H1 (cell line): ENCODE data around the gene COL5A1. TPM values are rescaled to one million over a fixed set of nuclear protein-coding genes. Genes with fewer than 3 reads are reported as not detected.

Experiments
- CTCF ChIA-PET: fragments of 300-600 bp; sonication (Branson Sonifier 250); formaldehyde crosslinking; loops from one replicate; lab custom pipeline; 2021; ENCODE audit not compliant: partially characterized antibody; lab: Charles Lee
- POLR2A ChIA-PET: fragments of 300-600 bp; sonication (Branson Sonifier 250); formaldehyde crosslinking; loops from one replicate; lab custom pipeline; 2021; ENCODE audit warnings: inconsistent platforms; ENCODE audit not compliant: partially characterized antibody; lab: Charles Lee
- DNase-seq, 2 experiments: peaks; one replicate each; pipeline versions ENCODE4 v3.0.0 to v3.0.0-alpha.2; 2010 to 2022; ENCODE audit warnings: low spot score in 2 of 2, low read depth in 1 of 2, mixed read lengths in 1 of 2
- FAIRE-seq: peaks from 2 replicates; lab custom pipeline; 2011; peaks lifted over from hg19 to GRCh38; lab: Jason Lieb, UNC
- H2AFZ ChIP-seq: 2 replicates; pipeline ENCODE4 v1.8.1; 2012; ENCODE audit warnings: low read length, inconsistent platforms
- H2AK5ac ChIP-seq: 2 replicates; pipeline ENCODE4 v1.6.1; 2013; ENCODE audit warnings: low read depth, low read length
- H2BK120ac ChIP-seq: replicated peaks from 2 replicates; pipeline ENCODE3; 2013; ENCODE audit warnings: low read depth, low read length, inconsistent platforms
- H2BK12ac ChIP-seq: 2 replicates; pipeline ENCODE4 v1.6.1; 2013; ENCODE audit warnings: low read depth, low read length
- H2BK15ac ChIP-seq: 2 replicates; pipeline ENCODE4 v1.6.1; 2013; ENCODE audit warnings: low read length
- H2BK20ac ChIP-seq: 2 replicates; pipeline ENCODE4 v1.6.1; 2013; ENCODE audit warnings: low read length
- H2BK5ac ChIP-seq: 2 replicates; pipeline ENCODE4 v1.6.1; 2013; ENCODE audit warnings: low read depth, low read length
- H3K14ac ChIP-seq: 2 replicates; pipeline ENCODE4 v1.6.1; 2013; ENCODE audit warnings: inconsistent platforms; ENCODE audit not compliant: insufficient read length
- H3K18ac ChIP-seq: 2 replicates; pipeline ENCODE4 v1.6.1; 2013; ENCODE audit warnings: low read length; ENCODE audit errors: extremely low read depth
- H3K23ac ChIP-seq: 2 replicates; pipeline ENCODE4 v1.6.1; 2013; ENCODE audit warnings: inconsistent platforms; ENCODE audit not compliant: insufficient read length
- H3K23me2 ChIP-seq: 2 replicates; pipeline ENCODE4 v1.6.1; 2013; ENCODE audit warnings: low read depth, low read length
- H3K27ac ChIP-seq: 2 replicates; pipeline ENCODE4 v1.6.1; 2011; ENCODE audit warnings: low read depth, low read length, inconsistent platforms
- H3K27me3 ChIP-seq, 4 experiments: replicated peaks in 1 of 4; 1 replicate in 1 of 4; 2 replicates in 3 of 4; pipeline versions ENCODE4 v1.6.1 to v1.8.1; 2011 to 2013; ENCODE audit warnings: low read length in 3 of 4, mild to moderate bottlenecking in 3 of 4, inconsistent platforms in 2 of 4, mixed read lengths in 2 of 4, moderate library complexity in 1 of 4; ENCODE audit not compliant: control insufficient read depth in 3 of 4, insufficient read depth in 3 of 4; ENCODE audit errors: extremely low read depth in 1 of 4
- H3K36me3 ChIP-seq, 4 experiments: 2 replicates each; pipeline versions ENCODE4 v1.6.1 to v1.8.1; 2011 to 2013; ENCODE audit warnings: mild to moderate bottlenecking in 4 of 4, low read length in 3 of 4, moderate library complexity in 2 of 4, control low read depth in 1 of 4, inconsistent platforms in 1 of 4; ENCODE audit not compliant: insufficient read depth in 4 of 4, control insufficient read depth in 2 of 4
- H3K4ac ChIP-seq: replicated peaks from 2 replicates; pipeline ENCODE3; 2013; ENCODE audit warnings: low read length, low read depth, mixed read lengths, inconsistent platforms; ENCODE audit not compliant: insufficient read length
- H3K4me1 ChIP-seq, 4 experiments: replicated peaks in 1 of 4; 1 replicate in 1 of 4; 2 replicates in 3 of 4; pipeline versions ENCODE4 v1.6.1 to v1.8.1; 2011 to 2013; ENCODE audit warnings: low read length in 3 of 4, inconsistent platforms in 2 of 4, mixed read lengths in 1 of 4; ENCODE audit not compliant: insufficient read depth in 4 of 4, control insufficient read depth in 3 of 4
- H3K4me2 ChIP-seq, 2 experiments: 2 replicates each; pipeline versions ENCODE4 v1.6.1 to v1.8.1; 2011 to 2013; ENCODE audit warnings: low read depth in 2 of 2, low read length in 2 of 2, control low read depth in 1 of 2, inconsistent platforms in 1 of 2, mild to moderate bottlenecking in 1 of 2; ENCODE audit not compliant: insufficient read depth in 1 of 2
- H3K4me3 ChIP-seq, 4 experiments: fragments of 200-600, 300-600 bp in 1 of 4; sonication (generic), shearing (Covaris generic), sonication (Bioruptor Twin) in 1 of 4; 2 replicates each; pipeline versions ENCODE4 v1.5.1 to v1.8.1; 2011 to 2016; ENCODE audit warnings: low read length in 4 of 4, low read depth in 3 of 4, control low read depth in 2 of 4, inconsistent platforms in 2 of 4, mild to moderate bottlenecking in 2 of 4, mixed read lengths in 1 of 4, moderate library complexity in 1 of 4; ENCODE audit not compliant: insufficient read depth in 2 of 4; ENCODE audit errors: extremely low read depth in 1 of 4
- H3K56ac ChIP-seq: replicated peaks from 2 replicates; pipeline ENCODE3; 2013; ENCODE audit warnings: low read depth, mild to moderate bottlenecking, mixed read lengths, low read length, inconsistent platforms; ENCODE audit not compliant: insufficient read length
- H3K79me1 ChIP-seq: 2 replicates; pipeline ENCODE4 v1.6.1; 2013; ENCODE audit warnings: low read depth, low read length, control low read depth
- H3K79me2 ChIP-seq, 2 experiments: 2 replicates each; pipeline versions ENCODE4 v1.6.1 to v1.8.1; 2012 to 2013; ENCODE audit warnings: low read length in 2 of 2, mild to moderate bottlenecking in 2 of 2, inconsistent platforms in 1 of 2; ENCODE audit not compliant: insufficient read depth in 2 of 2, control insufficient read depth in 1 of 2
- H3K9ac ChIP-seq, 4 experiments: replicated peaks in 1 of 4; 1 replicate in 1 of 4; 2 replicates in 3 of 4; pipeline versions ENCODE4 v1.6.1 to v1.8.1; 2011 to 2013; ENCODE audit warnings: low read depth in 3 of 4, low read length in 3 of 4, control low read depth in 2 of 4, mild to moderate bottlenecking in 2 of 4, moderate library complexity in 2 of 4, inconsistent platforms in 1 of 4; ENCODE audit errors: extremely low read depth in 1 of 4
- H3K9me3 ChIP-seq, 2 experiments: 2 replicates each; pipeline versions ENCODE4 v1.6.1 to v1.8.1; 2012 to 2013; ENCODE audit warnings: mild to moderate bottlenecking in 2 of 2, moderate library complexity in 2 of 2, control low read depth in 1 of 2, inconsistent platforms in 1 of 2, low read depth in 1 of 2, low read length in 1 of 2, mixed read lengths in 1 of 2; ENCODE audit not compliant: insufficient read depth in 2 of 2
- H4K20me1 ChIP-seq, 2 experiments: replicated peaks in 1 of 2; 2 replicates each; pipeline versions ENCODE3 to v1.8.1; 2011 to 2013; ENCODE audit warnings: inconsistent platforms in 2 of 2, low read length in 2 of 2, mild to moderate bottlenecking in 1 of 2; ENCODE audit not compliant: insufficient read depth in 2 of 2, control insufficient read depth in 1 of 2
- H4K5ac ChIP-seq: 2 replicates; pipeline ENCODE4 v1.6.1; 2013; ENCODE audit warnings: low read length, low read depth, mixed read lengths, inconsistent platforms; ENCODE audit not compliant: insufficient read length
- H4K8ac ChIP-seq: 2 replicates; pipeline ENCODE4 v1.8.0; 2013; ENCODE audit warnings: mild to moderate bottlenecking, moderate library complexity, low read length, inconsistent platforms; ENCODE audit not compliant: insufficient read depth; ENCODE audit errors: extremely low read depth
- H4K91ac ChIP-seq: replicated peaks from 2 replicates; pipeline ENCODE3; 2013; ENCODE audit warnings: low read length, mixed read lengths, inconsistent platforms; ENCODE audit not compliant: insufficient read length
- ATF3 ChIP-seq: IDR thresholded peaks from 2 replicates; pipeline ENCODE4 v1.6.1; 2011; ENCODE audit warnings: low read depth, mild to moderate bottlenecking, low read length; ENCODE audit not compliant: insufficient read depth
- BRCA1 ChIP-seq: IDR thresholded peaks from 2 replicates; pipeline ENCODE4 v1.6.1; 2012; ENCODE audit warnings: low read depth, low read length, improper control_type of control experiment
- EGR1 ChIP-seq: IDR thresholded peaks from 2 replicates; pipeline ENCODE4 v1.6.1; 2011; ENCODE audit warnings: low read depth, low read length, borderline replicate concordance
- KDM5A ChIP-seq: fragments of 200-600 bp; IDR thresholded peaks from 2 replicates; pipeline ENCODE4 v1.7.1; 2012; ENCODE audit warnings: mild to moderate bottlenecking, low read length, inconsistent platforms, mixed read lengths
- TAF7 ChIP-seq: optimal IDR thresholded peaks from 2 replicates; pipeline ENCODE3; 2011; ENCODE audit warnings: low read depth, mild to moderate bottlenecking, inconsistent platforms, low read length, moderate library complexity, borderline replicate concordance
- TBP ChIP-seq: IDR thresholded peaks from 2 replicates; pipeline ENCODE4 v1.6.1; 2011; ENCODE audit warnings: low read depth, low read length, improper control_type of control experiment
- ZNF274 ChIP-seq: IDR thresholded peaks from 2 replicates; pipeline ENCODE4 v1.7.0; 2012; ENCODE audit warnings: low read length, borderline replicate concordance; ENCODE audit errors: extremely low read depth
- WGBS, 2 experiments: shearing (Covaris generic) in 1 of 2; methylation state at CpG; one replicate each; pipeline versions ENCODE4 v1.1.6 to v1.1.7; 2013 to 2015; ENCODE audit warnings: low lambda C conversion rate in 2 of 2, mixed read lengths in 2 of 2, inconsistent platforms in 1 of 2, low coverage in 1 of 2, missing lambda C conversion rate in 1 of 2; ENCODE audit not compliant: insufficient replicate concordance in 2 of 2, insufficient coverage in 1 of 2, insufficient read length in 1 of 2; ENCODE audit errors: extremely low coverage in 1 of 2, missing lambda C conversion rate in 1 of 2; 5-methylcytosine and 5-hydroxymethylcytosine counted together
- polyA plus RNA-seq, 7 experiments: library from polyadenylated mRNA; depleted of rRNA in 3 of 7; stranded (reverse) in 5 of 7; unstranded in 2 of 7; fragments of >200 nt in 5 of 7; fragments of 200-250 nt in 2 of 7; gene quantifications; 1 replicate in 5 of 7; 2 replicates in 1 of 7; 4 replicates in 1 of 7; pipeline versions ENCODE4 v1.2.1 to v1.2.3, GENCODE V29; 2011 to 2013; ENCODE audit warnings: missing spikeins in 2 of 7, mixed read lengths in 2 of 7
- total RNA-seq: library from RNA; stranded (reverse); fragmentation: NEBNext Ultra II Directional; extraction: Animal tissue kit (Norgen Biotek cat#: 25700); gene quantifications from 2 replicates; pipeline ENCODE4 v1.2.1, GENCODE V29; 2021
- TF ChIP-seq, protein P1 (sequence below), 3 experiments: IDR thresholded peaks; 1 replicate in 2 of 3; 2 replicates in 1 of 3; pipeline versions ENCODE4 v1.5.1 to v1.6.1; 2011; ENCODE audit warnings: low read length in 3 of 3, mild to moderate bottlenecking in 3 of 3, inconsistent platforms in 2 of 3, low read depth in 1 of 3, moderate library complexity in 1 of 3; ENCODE audit not compliant: insufficient read depth in 1 of 3; ENCODE audit errors: control extremely low read depth in 1 of 3

The COL5A1 gene
- total and polyA plus RNA-seq, 2 of the 8 experiments (the other 6 are each of a cell fraction or from before 2014, with no cell fraction given), result 3.8 to 12.0 TPM

GRCh38 chr9:134708672-134709038, 67.1 kb downstream of the COL5A1 start:
- Histone ChIP-seq H3K9me3 (peaks cover 0 to 16% of the 10 kb centered on the region in 2 experiments; a peak in 2 of 4 replicates), H3K79me1 (no peaks in the 10 kb centered on the region), H3K18ac (no peak overlapping the region), H3K4ac (no peak overlapping the region), H3K27ac (no peak overlapping the region), H4K8ac (no peak overlapping the region), H4K91ac (no peak overlapping the region), H4K5ac (no peak overlapping the region), H3K9ac (no peak overlapping the region), H2BK5ac (no peak overlapping the region), H3K4me1 (no peaks in the 10 kb centered on the region), H3K56ac (no peak overlapping the region), H3K14ac (no peak overlapping the region), H3K23ac (no peak overlapping the region), H4K20me1 (no peaks in the 10 kb centered on the region), H3K79me2 (no peaks in the 10 kb centered on the region), H2BK120ac (no peak overlapping the region), H3K4me3 (no peak overlapping the region), H3K36me3 (no peaks in the 10 kb centered on the region), H2BK15ac (no peak overlapping the region), H2AK5ac (no peak overlapping the region), H2BK20ac (no peak overlapping the region), H3K4me2 (no peak overlapping the region), H3K23me2 (no peaks in the 10 kb centered on the region), H2AFZ (no peak overlapping the region), H2BK12ac (no peak overlapping the region), H3K27me3 (no peaks in the 10 kb centered on the region)
- POLR2A ChIA-PET, result no interaction called here
- 90% methylated on average over 9 of the region's 11 CpGs; no CpG with 5 or more reads in 1 of the 2 experiments for WGBS, 2 experiments
- FAIRE-seq (no peak), DNase-seq (no peak)
- CTCF ChIA-PET, result interaction anchor here (1.5 kb wide), 1 partner anchor 11 kb away, joined by 5 read pairs; no protein-coding TSS in a partner anchor
- TF ChIP-seq ZNF274, result no peak
- TF ChIP-seq TAF7, result no peak
- no peak for TF ChIP-seq KDM5A
- no peak for TF ChIP-seq ATF3
- TF ChIP-seq, protein P1, sequence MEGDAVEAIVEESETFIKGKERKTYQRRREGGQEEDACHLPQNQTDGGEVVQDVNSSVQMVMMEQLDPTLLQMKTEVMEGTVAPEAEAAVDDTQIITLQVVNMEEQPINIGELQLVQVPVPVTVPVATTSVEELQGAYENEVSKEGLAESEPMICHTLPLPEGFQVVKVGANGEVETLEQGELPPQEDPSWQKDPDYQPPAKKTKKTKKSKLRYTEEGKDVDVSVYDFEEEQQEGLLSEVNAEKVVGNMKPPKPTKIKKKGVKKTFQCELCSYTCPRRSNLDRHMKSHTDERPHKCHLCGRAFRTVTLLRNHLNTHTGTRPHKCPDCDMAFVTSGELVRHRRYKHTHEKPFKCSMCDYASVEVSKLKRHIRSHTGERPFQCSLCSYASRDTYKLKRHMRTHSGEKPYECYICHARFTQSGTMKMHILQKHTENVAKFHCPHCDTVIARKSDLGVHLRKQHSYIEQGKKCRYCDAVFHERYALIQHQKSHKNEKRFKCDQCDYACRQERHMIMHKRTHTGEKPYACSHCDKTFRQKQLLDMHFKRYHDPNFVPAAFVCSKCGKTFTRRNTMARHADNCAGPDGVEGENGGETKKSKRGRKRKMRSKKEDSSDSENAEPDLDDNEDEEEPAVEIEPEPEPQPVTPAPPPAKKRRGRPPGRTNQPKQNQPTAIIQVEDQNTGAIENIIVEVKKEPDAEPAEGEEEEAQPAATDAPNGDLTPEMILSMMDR (IDR thresholded peaks at IDR 0.05; ENCODE audit: control extremely low read depth in 1 of 3, insufficient read depth in 1 of 3, low read depth in 1 of 3, low read length in 3 of 3), result no peak
- no peak for TF ChIP-seq EGR1
- TF ChIP-seq TBP, result no peak
- TF ChIP-seq BRCA1, result no peak
